OCI-LY7 (cell line): ENCODE data around the gene THAP12. TPM values are rescaled to one million over a fixed set of nuclear protein-coding genes. Genes with fewer than 3 reads are reported as not detected.
"Not testable (repeated sequence)": the region's sequence is repeated elsewhere in the genome, so short reads cannot be mapped to it uniquely, and the experiment has no call there.

ENCODE experiments used
- BruUV-seq: library from RNA; stranded (reverse); fragments of 400-500 nt; replicated peaks from 2 replicates; lab custom pipeline; 2021; lab: Mats Ljungman, UMichigan
- CTCF ChIA-PET: fragments of 300-600 bp; sonication (Branson Sonifier 250); formaldehyde crosslinking; loops from one replicate; lab custom pipeline; 2022; ENCODE audit warnings: antibody characterized with exemption; ENCODE audit not compliant: unreplicated experiment; lab: Charles Lee
- POLR2A ChIA-PET: fragments of 300-600 bp; sonication (Branson Sonifier 250); formaldehyde crosslinking; loops from one replicate; lab custom pipeline; 2022; ENCODE audit warnings: antibody characterized with exemption; lab: Charles Lee
- DNase-seq: peaks from one replicate; pipeline ENCODE4 v3.0.0-alpha.2; 2015; ENCODE audit warnings: low spot score
- H2AFZ ChIP-seq: fragments of 200-600 bp; sonication (generic), shearing (Covaris generic); 2 replicates; pipeline ENCODE4 v1.6.1; 2014; ENCODE audit warnings: mild to moderate bottlenecking, antibody characterized with exemption, low read length, moderate library complexity
- H3K27ac ChIP-seq: fragments of 200-600 bp; sonication (generic); 2 replicates; pipeline ENCODE4 v1.5.1; 2014; ENCODE audit warnings: mixed run types, low read depth, mild to moderate bottlenecking, moderate library complexity, low read length, inconsistent platforms; ENCODE audit not compliant: poor library complexity, severe bottlenecking
- H3K36me3 ChIP-seq: fragments of 200-600 bp; sonication (generic); 2 replicates; pipeline ENCODE4 v1.6.1; 2014; ENCODE audit warnings: mild to moderate bottlenecking, antibody characterized with exemption, low read length, moderate library complexity, mixed read lengths; ENCODE audit not compliant: insufficient read depth
- H3K4me1 ChIP-seq: fragments of 200-600 bp; sonication (generic); 2 replicates; pipeline ENCODE4 v1.5.1; 2014; ENCODE audit warnings: mild to moderate bottlenecking, low read length; ENCODE audit not compliant: insufficient read depth, poor library complexity, severe bottlenecking
- H3K4me2 ChIP-seq: fragments of 200-600 bp; sonication (generic); 2 replicates; pipeline ENCODE4 v1.6.1; 2014; ENCODE audit warnings: mild to moderate bottlenecking, low read length
- H3K4me3 ChIP-seq: fragments of 200-600 bp; sonication (generic); 2 replicates; pipeline ENCODE4 v1.5.1; 2014; ENCODE audit warnings: mild to moderate bottlenecking, low read depth, low read length; ENCODE audit not compliant: poor library complexity, severe bottlenecking
- H3K79me2 ChIP-seq: fragments of 200-600 bp; sonication (generic); 2 replicates; pipeline ENCODE4 v1.6.1; 2016; ENCODE audit warnings: low read depth, mild to moderate bottlenecking, low read length, moderate library complexity, mixed read lengths; ENCODE audit not compliant: insufficient read depth
- H3K9me2 ChIP-seq: fragments of 200-600 bp; sonication (generic); 2 replicates; pipeline ENCODE4 v1.6.1; 2016; ENCODE audit warnings: mild to moderate bottlenecking, low read length, mixed read lengths; ENCODE audit not compliant: insufficient read depth
- H3K9me3 ChIP-seq: fragments of 200-600 bp; sonication (generic); 2 replicates; pipeline ENCODE4 v1.6.1; 2014; ENCODE audit warnings: mild to moderate bottlenecking, mixed run types, low read length, mixed read lengths
- H4K20me1 ChIP-seq: fragments of 200-600 bp; sonication (generic); 2 replicates; pipeline ENCODE4 v1.6.1; 2014; ENCODE audit warnings: mild to moderate bottlenecking, antibody characterized with exemption, low read length, moderate library complexity, mixed read lengths; ENCODE audit not compliant: insufficient read depth
- EZH2phosphoT487 ChIP-seq: fragments of 200-600 bp; sonication (generic); IDR thresholded peaks from 2 replicates; pipeline ENCODE4 v1.6.1; 2018; ENCODE audit warnings: low read depth, borderline replicate concordance, mild to moderate bottlenecking, mixed run types, antibody characterized with exemption, low read length, moderate library complexity, mixed read lengths
- intact Hi-C: fragments of 100-400 bp; cut with micrococcal nuclease; formaldehyde crosslinking; loops from one replicate; pipeline ENCODE4 v1.10.0; 2022; ENCODE audit not compliant: unreplicated experiment
- total RNA-seq, 2 experiments: library from RNA; depleted of rRNA in 1 of 2; stranded (reverse); fragments of >200 nt in 1 of 2; shearing (Covaris generic) in 1 of 2; gene quantifications; 2 replicates each; pipeline ENCODE4 v1.2.3, GENCODE V29; 2014 to 2022
- TF ChIP-seq, protein P1 (sequence below): fragments of 200-600 bp; sonication (generic); conservative IDR thresholded peaks from 2 replicates; pipeline ENCODE4 v1.5.1; 2014; ENCODE audit warnings: mild to moderate bottlenecking, antibody characterized with exemption, low read length, moderate library complexity, mixed read lengths

The THAP12 gene
- total RNA-seq, 2 experiments from 2014 or later: 55.7 to 74.7 TPM

DNA sequence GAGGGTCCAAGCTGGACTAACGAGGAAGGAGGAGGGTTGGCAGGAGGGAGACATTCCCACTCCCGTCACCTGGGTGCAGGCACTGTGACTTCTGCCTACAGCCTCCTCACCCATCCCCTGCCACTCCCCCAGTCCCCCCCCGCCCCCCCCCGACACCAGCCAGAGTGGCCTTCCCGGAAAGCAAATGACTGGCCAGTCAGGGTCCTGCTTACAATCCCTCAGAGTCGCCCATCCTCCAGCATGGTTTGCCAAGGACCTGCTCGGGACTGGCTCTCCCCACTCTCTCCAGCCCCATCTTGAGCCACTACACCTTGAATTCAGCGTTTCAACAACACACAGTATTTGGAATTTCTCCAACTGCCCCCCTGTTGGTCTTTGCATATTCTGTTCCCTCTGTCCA, 59.6 kb downstream of the THAP12 start:
- ChIA-PET CTCF (no interaction called here), POLR2A (interaction anchor here (0.6 kb wide), 1 partner anchor 32 kb away, joined by 4 read pairs; no protein-coding TSS in a partner anchor)
- no TSS peak for BruUV-seq
- no peak overlapping the region for H2AFZ ChIP-seq
- no peak for DNase-seq
- no peaks in the 10 kb centered on the region for H3K4me1 ChIP-seq
- H3K27ac ChIP-seq: no peak overlapping the region
- no peaks in the 10 kb centered on the region for H4K20me1 ChIP-seq
- H3K4me3 ChIP-seq: no peak overlapping the region
- TF ChIP-seq EZH2phosphoT487: no peak
- TF ChIP-seq, protein P1, sequence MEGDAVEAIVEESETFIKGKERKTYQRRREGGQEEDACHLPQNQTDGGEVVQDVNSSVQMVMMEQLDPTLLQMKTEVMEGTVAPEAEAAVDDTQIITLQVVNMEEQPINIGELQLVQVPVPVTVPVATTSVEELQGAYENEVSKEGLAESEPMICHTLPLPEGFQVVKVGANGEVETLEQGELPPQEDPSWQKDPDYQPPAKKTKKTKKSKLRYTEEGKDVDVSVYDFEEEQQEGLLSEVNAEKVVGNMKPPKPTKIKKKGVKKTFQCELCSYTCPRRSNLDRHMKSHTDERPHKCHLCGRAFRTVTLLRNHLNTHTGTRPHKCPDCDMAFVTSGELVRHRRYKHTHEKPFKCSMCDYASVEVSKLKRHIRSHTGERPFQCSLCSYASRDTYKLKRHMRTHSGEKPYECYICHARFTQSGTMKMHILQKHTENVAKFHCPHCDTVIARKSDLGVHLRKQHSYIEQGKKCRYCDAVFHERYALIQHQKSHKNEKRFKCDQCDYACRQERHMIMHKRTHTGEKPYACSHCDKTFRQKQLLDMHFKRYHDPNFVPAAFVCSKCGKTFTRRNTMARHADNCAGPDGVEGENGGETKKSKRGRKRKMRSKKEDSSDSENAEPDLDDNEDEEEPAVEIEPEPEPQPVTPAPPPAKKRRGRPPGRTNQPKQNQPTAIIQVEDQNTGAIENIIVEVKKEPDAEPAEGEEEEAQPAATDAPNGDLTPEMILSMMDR: no peak
- intact Hi-C loops: no loop called here
- no peak overlapping the region for H3K4me2 ChIP-seq
- H3K36me3 ChIP-seq: no peaks in the 10 kb centered on the region
- H3K9me2 ChIP-seq: no peaks in the 10 kb centered on the region
- H3K79me2 ChIP-seq: no peaks in the 10 kb centered on the region
- H3K9me3 ChIP-seq: no peaks in the 10 kb centered on the region

DNA sequence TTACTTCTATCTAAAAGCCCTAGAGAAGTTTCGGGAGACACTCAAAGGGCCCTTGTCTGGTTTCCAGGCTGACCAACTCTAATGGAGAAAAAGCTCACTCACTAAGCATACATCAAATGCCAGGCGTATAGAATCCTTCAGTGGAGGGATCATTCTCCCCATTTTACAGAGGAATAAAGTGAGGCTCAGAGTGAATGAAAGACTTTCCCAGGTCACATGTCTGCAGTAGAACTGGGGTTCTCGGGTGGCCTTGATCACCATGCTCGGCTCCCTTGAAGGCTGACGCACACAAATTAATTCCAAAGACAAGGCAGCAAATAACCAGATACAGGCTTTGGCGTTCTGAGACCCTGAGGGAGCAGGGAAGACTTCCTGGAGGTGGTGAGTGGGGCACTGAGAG, 60.0 kb downstream of the THAP12 start:
- H3K79me2 ChIP-seq: no peaks in the 10 kb centered on the region
- no TSS peak for BruUV-seq
- no peaks in the 10 kb centered on the region for H3K9me3 ChIP-seq
- POLR2A ChIA-PET: interaction anchor here (0.6 kb wide), 1 partner anchor 95 kb away, joined by 3 read pairs; no protein-coding TSS in a partner anchor
- H3K36me3 ChIP-seq: no peaks in the 10 kb centered on the region
- H3K4me1 ChIP-seq: no peaks in the 10 kb centered on the region
- no peak overlapping the region for H3K4me3 ChIP-seq
- DNase-seq: no peak
- H4K20me1 ChIP-seq: no peaks in the 10 kb centered on the region
- H3K27ac ChIP-seq: no peak overlapping the region
- H2AFZ ChIP-seq: no peak overlapping the region
- intact Hi-C loops: no loop called here
- no peaks in the 10 kb centered on the region for H3K9me2 ChIP-seq
- TF ChIP-seq, protein P1: no peak
- TF ChIP-seq EZH2phosphoT487: no peak
- CTCF ChIA-PET: no interaction called here
- no peak overlapping the region for H3K4me2 ChIP-seq

DNA sequence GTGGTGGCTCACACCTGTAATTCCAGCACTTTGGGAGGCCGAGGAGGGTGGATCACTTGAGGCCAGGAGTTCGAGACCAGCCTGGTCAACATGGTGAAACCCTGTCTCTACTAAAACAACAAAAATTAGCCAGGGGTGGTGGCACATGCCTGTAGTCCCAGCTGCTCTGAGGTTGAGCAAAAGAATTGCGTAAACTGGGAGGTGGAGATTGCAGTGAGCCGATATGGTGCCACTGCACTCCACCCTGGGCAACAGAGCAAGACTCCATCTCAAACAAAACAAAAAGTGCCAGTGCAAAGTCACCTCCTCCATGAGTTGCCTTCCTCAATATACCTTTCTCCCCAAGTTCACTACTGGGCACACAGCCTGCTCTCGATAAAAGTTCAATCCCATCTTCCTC, 61.1 kb downstream of the THAP12 start:
- H3K9me2 ChIP-seq, DNase-seq, H3K36me3 ChIP-seq, H2AFZ ChIP-seq, H3K4me3 ChIP-seq, H4K20me1 ChIP-seq, H3K79me2 ChIP-seq, H3K4me1 ChIP-seq, BruUV-seq, H3K4me2 ChIP-seq, intact Hi-C loops, H3K27ac ChIP-seq, H3K9me3 ChIP-seq: not testable (repeated sequence)
- ChIA-PET POLR2A (interaction anchor here (1.1 kb wide), 1 partner anchor 171 kb away, joined by 3 read pairs; no protein-coding TSS in a partner anchor), CTCF (interaction anchor here (2.5 kb wide), 1 partner anchor 112 kb away, joined by 14 read pairs; no protein-coding TSS in a partner anchor)
